ENCODE results near the gene ZNF564.

GRCh38 chr19:12545267-12545666 is 6.0 kb downstream of the ZNF564 start:
- TF ChIP-seq GATA2 (IDR thresholded peaks at IDR 0.05; ENCODE audit: insufficient read depth, insufficient read length, low read depth, low read length) = no peak
- TF ChIP-seq CTCF (IDR thresholded peaks at IDR 0.05; ENCODE audit: extremely low read depth in 1 of 2, insufficient read depth in 1 of 2, low read depth in 1 of 2, low read length in 2 of 2) = no peak

All from endothelial cell of umbilical vein (primary cell).